Measurements from ENCODE around the gene IFT81.
"Not testable (repeated sequence)": the region's sequence is repeated elsewhere in the genome, so short reads cannot be mapped to it uniquely, and the experiment has no call there.

Gene IFT81

DNA sequence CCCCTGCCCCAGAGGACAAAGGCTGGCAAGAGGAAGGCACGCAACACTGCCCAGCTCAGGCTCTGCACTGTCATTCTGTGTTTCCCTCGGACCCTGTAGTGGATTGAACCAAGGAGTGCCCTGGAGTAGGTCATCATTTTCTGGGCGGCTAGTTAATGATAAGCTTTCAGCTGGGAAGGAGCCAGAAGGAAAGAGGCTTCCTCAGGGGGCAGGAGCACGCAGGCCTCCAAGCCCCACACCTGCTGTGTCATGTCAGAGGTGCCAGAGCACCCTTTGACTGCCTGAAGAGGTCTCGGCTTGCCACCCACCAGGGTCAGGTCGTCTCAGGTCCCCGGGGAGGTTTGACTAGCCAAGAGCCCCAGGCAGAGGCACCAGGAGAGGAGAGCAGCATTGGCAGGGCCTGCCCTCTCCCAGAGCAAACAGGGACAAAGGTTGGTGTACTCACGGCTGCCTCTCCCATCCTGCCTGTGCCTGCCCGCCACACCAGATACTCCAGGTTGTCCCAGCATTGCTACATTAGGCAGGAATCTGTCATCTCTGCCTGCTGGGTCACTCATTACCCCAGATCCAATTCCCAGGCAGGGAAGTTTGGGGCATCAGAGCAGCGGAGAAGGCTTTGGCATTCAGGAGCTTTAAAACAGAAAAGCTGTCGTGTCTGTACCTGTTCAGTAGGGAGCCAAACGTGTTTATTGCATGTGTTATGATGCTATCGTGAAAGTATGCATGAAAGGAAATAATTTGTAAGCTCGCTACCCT is 123.4 kb downstream of the IFT81 start:
- DNase-seq: no peak

DNA sequence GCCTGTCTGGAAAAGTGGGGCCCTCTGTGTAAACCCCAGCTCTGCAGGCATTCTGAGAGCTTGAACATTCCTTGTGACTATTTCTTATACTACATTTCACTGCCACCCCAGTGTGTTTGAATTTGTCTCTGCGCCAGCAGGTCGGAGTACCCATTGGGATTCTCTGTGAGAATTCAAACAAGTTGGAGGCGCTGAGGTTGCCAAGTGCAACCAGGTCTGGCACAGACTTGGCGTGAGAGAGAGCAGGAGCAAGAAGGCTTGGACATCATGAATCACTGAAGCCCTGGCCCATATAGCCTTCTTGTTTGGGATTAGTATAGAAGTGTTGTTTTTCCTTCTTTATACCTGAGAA is 123.9 kb downstream of the IFT81 start:
- DNase-seq: no peak

DNA sequence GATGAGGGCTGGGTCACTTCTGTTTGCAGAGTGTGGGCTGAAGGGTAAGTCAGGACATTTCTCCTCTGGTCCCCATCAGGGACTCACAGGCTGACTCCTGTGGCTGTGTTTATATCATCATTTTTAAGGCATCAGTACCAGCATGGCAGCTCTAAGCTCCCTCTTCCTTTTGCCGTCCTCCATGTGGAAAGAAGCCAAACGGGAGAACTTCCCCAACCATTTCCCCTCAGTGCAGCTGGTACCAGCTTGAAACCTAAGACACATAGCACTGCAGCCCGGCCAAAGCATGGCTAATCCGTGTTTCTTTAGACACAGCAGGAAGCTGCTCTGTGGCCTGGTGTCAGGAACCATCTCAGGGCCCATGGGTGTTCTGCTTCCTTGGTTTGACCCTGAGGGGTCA is 124.9 kb downstream of the IFT81 start:
- DNase-seq: no peak

DNA sequence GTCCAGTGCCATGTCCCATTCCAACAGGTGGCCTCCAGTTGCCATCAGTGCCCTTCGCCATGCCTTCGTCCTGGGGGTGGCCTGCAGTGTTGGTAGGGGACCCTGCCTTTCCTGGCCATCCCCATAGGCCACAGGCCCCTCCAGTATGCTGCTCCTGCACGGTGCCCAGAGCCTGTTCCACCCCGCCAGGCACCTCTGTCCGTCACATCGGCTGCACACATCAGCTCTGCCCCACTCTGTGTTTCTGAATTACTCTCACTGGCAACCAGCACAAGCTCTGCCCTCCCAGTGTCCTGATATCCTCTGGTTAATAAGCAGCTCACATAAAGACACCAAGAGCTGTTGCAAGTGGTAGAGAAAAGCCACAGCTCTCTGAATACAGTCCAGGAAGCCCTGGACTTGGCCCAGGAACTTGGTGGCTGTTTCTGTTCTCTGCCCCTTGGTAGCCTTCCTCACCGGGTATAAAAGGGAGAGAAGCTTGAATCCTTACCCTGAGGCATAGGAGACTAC is 125.6 kb downstream of the IFT81 start:
- DNase-seq: no peak

DNA sequence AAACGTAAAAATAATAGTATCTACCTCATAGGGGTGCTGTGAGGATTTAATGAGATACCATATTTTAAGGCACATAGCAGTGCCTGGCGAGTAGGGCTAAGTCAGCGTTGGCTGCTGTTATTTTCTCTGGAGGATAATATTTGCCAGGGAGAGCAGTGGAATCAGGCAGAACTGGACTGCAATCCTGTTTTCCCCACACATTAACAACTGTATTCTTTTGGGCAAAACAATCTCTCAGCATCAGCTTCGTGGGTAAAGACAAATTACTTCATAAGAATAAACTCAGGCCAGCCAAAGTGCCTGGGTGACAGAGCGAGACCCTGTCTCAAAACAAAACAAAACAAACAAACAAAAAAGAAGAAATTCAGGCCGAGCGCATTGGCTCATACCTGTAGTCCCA is 127.2 kb downstream of the IFT81 start:
- no peak for DNase-seq

DNA sequence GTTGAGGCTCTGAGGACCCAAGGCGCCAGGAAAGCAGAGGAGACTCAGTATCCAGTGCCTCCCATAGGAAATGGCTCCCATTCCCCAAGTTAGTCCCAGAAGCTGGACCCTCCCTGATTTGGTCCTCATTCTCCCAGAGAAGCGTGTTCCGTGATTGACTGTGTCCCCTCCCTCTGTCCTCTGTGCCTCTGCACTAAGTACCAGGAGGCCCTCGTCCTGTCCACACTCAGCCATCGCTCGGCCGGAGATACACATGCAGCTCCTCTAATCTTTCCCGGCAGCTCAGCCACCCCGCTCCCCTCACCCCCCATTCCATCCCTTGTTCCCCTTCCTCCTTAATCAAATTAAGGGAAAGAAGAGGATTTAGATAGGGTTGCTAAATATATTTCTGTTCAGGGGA is 128.6 kb downstream of the IFT81 start:
- DNase-seq: no peak

DNA sequence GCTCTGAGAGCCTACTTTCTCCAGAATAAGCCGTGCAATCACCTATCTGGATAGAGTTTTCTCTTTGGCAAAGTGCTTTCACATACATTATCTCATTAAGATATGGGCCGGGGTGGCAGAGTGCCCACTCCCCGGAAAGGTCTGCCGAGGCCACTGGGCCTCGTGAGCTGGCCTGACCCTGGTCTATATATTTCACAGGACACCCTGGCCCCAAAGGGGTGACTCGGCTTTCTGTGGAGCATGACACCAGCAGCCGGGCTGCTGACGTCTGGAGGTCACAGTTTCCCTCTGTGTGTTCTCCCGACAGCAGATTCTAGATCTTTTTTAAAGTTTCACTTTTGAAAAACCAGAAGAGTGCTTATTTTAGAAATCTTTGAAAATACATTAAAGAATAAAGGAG is 129.0 kb downstream of the IFT81 start:
- DNase-seq: no peak

DNA sequence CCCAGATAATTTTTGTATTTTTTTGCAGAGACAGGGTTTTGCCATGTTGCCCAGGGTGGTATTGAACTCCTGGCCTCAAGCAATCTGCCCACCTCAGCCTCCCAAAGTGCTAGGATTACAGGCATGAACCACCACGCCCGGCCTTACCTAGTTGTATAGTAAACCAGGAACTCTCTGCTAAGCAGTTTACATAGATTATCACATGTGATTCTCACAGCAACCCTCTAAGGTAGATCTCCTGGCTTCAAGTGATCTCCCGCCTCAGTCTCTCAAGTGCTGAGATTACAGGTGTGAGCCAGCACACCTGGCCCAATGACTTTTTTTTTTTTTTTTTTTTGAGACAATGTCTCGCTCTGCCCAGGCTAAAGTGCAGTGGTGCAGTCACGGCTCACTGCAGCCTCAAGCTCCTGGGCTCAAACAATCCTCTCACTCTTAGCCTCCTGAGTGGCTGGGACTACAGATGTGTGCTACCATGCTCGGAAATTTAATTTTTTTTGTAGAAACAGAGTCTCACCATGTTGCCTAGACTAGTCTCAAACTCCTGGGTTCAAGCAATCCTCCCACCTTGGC is 130.9 kb downstream of the IFT81 start:
- no peak for DNase-seq

DNA sequence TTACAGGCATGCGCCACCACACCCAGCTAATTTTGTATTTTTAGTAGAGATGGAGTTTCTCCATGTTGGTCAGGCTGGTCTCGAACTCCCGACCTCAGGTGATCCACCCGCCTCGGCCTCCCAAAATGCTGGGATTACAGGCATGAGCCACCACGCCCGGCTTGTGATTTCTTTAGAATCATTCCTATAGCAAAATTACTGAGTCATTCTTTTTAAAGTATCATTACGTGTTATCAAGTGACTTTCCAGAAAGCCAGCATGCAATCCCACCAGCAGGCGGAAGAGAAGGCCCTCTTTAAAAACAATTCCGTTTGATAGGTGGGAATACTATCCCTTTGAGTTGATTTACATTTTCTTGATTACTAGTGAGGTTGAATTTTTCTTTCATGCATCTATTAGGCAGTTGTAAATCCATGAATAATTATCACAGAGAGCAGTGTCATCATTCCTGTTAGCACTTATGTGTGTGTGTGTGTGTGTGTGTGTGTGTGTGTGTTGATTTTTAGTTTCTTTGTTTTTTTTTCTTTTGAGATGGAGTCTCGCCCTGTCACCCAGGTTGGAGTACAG is 131.8 kb downstream of the IFT81 start:
- not testable (repeated sequence) for DNase-seq

DNA sequence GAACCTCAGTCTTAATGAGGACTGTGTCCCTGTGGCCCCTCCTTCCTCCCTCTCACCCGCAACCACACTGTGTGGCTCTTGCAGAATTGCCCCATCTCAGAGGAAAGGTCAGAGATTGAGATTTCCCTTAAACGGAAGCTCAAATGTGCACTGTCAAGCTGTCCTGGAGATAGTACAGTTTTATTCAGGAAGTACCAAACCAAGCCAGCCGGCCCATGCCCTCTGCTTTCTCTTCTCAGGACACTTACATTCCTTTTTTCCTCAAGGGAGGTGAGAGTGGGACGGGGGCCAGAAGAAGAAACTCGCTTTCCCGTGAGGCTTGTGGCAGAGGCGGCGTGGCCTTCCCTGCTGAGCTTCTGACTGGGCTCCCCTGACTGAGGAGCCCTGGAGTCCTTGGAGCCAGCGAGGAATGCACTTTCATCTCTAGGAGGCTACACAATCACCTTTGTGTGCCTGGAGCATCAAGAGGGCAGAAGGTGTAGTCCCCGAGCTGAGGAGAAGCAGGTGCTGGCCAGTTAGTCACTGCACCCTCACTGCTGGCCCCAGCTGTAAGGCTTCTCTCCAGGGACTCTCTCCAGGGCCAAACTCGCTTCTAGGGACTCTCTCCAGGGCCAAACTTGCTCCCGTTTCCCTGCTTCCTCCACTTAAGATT is 132.7 kb downstream of the IFT81 start:
- DNase-seq: no peak

DNA sequence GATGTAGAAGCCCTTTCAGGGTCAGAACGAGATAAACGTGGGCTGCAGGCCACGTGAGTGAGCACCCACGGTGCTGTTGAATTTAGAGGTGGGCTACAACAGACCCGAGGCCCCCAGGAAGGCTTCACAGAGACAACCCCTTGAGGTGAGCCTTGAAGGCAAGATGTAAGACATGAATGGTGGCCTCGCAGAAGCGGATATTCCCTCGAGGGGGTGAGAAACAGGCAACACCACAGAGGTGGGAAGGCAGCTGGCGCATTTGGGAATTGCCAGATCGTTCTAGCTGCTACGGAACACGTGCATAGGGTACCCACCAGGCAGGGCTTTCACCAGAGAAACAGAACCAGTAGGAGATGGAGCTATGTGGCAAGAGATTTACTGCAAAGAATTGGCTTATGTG is 134.3 kb downstream of the IFT81 start:
- no peak for DNase-seq

DNA sequence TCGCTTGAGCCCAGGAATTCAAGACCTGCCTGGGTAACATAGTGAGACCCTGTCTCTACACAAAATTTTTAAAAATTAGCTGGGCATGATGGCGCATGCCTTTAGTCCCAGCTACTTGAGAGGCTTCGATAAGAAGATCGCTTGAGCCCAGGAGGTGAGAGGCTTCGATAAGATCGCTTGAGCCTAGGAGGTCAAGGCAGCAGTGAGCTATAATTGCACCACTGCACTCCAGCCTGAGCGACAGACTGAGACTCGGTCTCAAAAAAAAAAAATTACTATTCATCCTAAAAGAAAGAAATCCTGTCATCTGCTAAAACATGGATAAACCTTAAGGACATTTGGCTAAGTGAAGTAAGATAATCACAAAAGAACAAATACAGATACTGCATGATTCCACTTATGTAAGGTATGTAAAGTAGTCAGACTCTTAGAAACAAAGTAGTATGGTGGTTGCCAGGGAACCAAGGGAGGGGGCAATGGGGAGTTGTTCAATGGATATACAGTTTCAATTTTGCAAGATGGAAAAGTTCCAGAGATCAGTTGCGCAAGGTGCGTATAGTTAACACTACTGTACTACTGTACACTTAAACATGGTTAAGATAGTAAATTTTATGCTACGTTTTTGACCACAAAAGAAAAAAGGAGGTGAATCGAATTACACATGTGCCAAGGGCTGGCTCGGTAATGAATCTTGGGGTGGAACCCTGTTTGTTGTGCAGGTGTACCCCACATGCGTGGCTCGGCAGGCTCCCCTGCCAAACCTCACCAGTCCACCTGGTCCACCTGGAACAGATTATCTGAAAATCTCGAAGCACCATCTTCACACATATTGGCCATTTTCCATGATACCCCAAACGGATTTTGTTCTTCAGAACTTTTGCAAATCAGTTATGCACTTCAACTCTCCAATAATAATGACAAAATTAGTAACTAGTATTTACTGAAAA is 138.6 kb downstream of the IFT81 start:
- no peak for DNase-seq

DNA sequence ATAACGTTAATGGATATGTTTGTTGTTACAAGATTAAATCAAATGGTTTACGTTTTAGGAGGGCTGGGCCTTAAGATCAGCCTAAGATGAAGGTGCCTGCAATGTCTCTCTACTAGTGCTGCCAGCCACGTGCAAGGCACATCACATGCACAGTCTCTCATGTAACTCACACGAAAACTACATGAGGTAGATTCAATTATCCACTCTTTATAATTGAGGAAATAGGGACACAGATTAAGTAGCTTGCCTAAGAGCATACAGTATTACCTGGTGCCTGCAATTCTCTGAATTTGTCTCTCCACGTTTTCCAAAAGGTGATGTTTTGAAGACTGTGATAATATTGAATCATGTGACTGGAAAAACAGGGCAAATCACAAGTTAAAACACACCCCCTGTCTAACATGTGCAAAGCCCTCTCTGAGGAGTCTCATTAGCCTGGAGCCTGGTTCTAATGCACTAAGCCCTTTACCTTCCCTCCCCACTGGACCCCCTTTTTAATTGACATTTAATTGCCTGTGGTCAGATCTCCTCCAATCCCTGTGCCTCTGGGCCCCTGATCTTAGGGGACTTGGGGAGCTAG is 142.3 kb downstream of the IFT81 start:
- no peak for DNase-seq

DNA sequence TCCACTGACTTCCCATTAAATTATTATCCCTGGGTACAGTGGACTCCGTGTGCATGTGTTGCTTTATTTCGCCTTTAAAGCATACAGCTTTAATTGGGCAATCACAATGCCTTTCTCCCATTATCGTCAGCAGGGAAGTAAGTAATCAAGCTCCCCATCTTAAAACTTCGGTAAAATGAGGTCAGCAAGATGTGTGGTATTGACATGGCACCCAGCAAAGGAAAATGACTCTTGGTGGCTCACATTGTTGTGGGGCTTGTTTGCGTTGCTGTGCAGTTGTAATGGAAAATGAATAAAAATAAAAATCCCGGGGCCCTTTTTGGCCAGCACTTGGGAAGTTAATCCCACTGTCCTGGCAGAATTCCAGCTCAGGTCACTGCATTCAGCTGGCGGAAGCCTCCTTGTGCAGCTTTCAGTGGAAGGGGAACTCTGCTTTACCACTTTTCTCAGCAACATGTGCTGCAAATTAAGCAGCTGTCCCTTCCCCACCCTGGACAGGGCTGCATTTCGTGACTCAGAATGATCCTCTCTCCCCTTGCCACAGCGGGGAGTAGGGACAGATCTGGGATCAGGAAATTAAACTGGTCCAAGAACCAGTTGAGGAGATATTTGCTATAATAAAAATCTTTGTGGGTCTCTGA is 142.9 kb downstream of the IFT81 start:
- no peak for DNase-seq
